HG02678 (cell line): ENCODE measurements around the gene PHOX2A.

Experiments
- ATAC-seq: cut with Tn5 transposase; IDR thresholded peaks from one replicate; pipeline ENCODE4 v1.9.1; 2021; ENCODE audit warnings: mild to moderate bottlenecking, moderate library complexity; ENCODE audit not compliant: unreplicated experiment

PHOX2A gene

GRCh38 chr11:72189455-72190250 lies 54.3 kb downstream of the PHOX2A start:
- ATAC-seq = no peak
